ENCODE results near the gene SND1.

DNA sequence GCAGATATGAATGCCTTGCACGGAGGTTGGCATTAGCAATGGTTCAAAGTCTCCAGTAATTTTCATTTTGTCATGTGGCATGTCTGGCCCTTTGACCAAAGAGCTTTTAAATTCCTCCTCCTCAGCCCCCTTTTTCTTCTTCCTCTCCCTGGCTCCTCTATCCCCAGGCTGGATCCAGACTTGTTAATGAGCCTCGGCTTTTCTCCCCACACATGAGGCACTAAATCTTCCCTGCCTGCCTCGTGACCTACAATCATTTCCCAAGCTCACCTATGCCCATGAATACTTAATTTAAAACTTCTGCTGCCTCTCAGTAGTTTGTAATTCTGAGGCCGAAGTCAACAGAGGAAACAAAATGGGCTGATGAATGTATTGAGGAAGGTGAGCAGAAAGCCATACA, 402.5 kb downstream of the SND1 start:
- TF ChIP-seq, protein P1, sequence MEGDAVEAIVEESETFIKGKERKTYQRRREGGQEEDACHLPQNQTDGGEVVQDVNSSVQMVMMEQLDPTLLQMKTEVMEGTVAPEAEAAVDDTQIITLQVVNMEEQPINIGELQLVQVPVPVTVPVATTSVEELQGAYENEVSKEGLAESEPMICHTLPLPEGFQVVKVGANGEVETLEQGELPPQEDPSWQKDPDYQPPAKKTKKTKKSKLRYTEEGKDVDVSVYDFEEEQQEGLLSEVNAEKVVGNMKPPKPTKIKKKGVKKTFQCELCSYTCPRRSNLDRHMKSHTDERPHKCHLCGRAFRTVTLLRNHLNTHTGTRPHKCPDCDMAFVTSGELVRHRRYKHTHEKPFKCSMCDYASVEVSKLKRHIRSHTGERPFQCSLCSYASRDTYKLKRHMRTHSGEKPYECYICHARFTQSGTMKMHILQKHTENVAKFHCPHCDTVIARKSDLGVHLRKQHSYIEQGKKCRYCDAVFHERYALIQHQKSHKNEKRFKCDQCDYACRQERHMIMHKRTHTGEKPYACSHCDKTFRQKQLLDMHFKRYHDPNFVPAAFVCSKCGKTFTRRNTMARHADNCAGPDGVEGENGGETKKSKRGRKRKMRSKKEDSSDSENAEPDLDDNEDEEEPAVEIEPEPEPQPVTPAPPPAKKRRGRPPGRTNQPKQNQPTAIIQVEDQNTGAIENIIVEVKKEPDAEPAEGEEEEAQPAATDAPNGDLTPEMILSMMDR (IDR thresholded peaks at IDR 0.05; ENCODE audit: low read depth, low read length, poor library complexity, severe bottlenecking): no peak
- no peak for TF ChIP-seq EZH2phosphoT487 (IDR thresholded peaks at IDR 0.05; ENCODE audit: borderline replicate concordance, low read length)
